Measurements from ENCODE around the gene ATP7B. TPM values are rescaled to one million over a fixed set of nuclear protein-coding genes. Genes with fewer than 3 reads are reported as not detected.

Gene ATP7B
- total and polyA plus RNA-seq, 2 experiments from 2014 or later = 2.2 to 12.8 TPM

- Histone ChIP-seq H3K79me2 (replicated peaks; ENCODE audit: insufficient read depth) (peaks cover 15% of the 10 kb centered on the region), H2AFZ (no peak overlapping the region), H3F3A (replicated peaks; ENCODE audit: low read depth) (no peaks in the 10 kb centered on the region), H3K36me3 (ENCODE audit: insufficient read depth) (no peaks in the 10 kb centered on the region), H3K27ac (ENCODE audit: low read depth) (no peak overlapping the region), H3K9me2 (ENCODE audit: insufficient read depth) (no peaks in the 10 kb centered on the region), H4K20me1 (replicated peaks; ENCODE audit: insufficient read depth) (peaks cover 3% of the 10 kb centered on the region; the same call in 1 of the 2 replicates), H3K27me3 (ENCODE audit: insufficient read depth) (peaks cover 25% of the 10 kb centered on the region), H3K4me1 (ENCODE audit: insufficient read depth) (peaks cover 11% of the 10 kb centered on the region), H3K4me3 (no peak overlapping the region), H3K4me2 (no peak overlapping the region)
- Mint-ChIP-seq H3K4me3 (no peak overlapping the region), H3K9me3 (peaks cover 4% of the 10 kb centered on the region; the same call in 2 of the 3 replicates), H3K36me3 (ENCODE audit: low read depth) (peaks cover 8% of the 10 kb centered on the region), H3K27me3 (ENCODE audit: insufficient read depth, low read depth, poor library complexity) (peaks cover 21% of the 10 kb centered on the region), H3K4me1 (peaks cover 19% of the 10 kb centered on the region), H3K27ac (no peak overlapping the region)
- no peak for TF ChIP-seq JUNB (IDR thresholded peaks at IDR 0.05; ENCODE audit: unreplicated experiment)
- no peak for TF ChIP-seq ZNF462 (CRISPR knock-in tag; IDR thresholded peaks at IDR 0.05)
- TF ChIP-seq ZNF331 (CRISPR knock-in tag; IDR thresholded peaks at IDR 0.05; ENCODE audit: low read depth) = no peak
- no peak for TF ChIP-seq POLR2AphosphoS5 (IDR thresholded peaks at IDR 0.05; ENCODE audit: low read depth)
- TF ChIP-seq CREB1 (CRISPR knock-in tag; IDR thresholded peaks at IDR 0.05; ENCODE audit: low read depth) = no peak
- no peak for TF ChIP-seq NANOG (IDR thresholded peaks at IDR 0.05; ENCODE audit: borderline replicate concordance)
- no peak for TF ChIP-seq EZH2 (IDR thresholded peaks at IDR 0.05; ENCODE audit: low read depth, unreplicated experiment)
- TF ChIP-seq ZNF114 (CRISPR knock-in tag; IDR thresholded peaks at IDR 0.05) = no peak
- TF ChIP-seq EZH2phosphoT487 (IDR thresholded peaks at IDR 0.05; ENCODE audit: unreplicated experiment) = no peak
- no peak for TF ChIP-seq ETS1 (IDR thresholded peaks at IDR 0.05)
- no peak for TF ChIP-seq CTCF (conservative IDR thresholded peaks at IDR 0.05; ENCODE audit: low read depth in 2 of 2)
- TF ChIP-seq STAT1 (IDR thresholded peaks at IDR 0.05; ENCODE audit: unreplicated experiment) = no peak
- TF ChIP-seq REST (IDR thresholded peaks at IDR 0.05; ENCODE audit: unreplicated experiment) = no peak
- ATAC-seq (no peak), DNase-seq (ENCODE audit: low spot score) (no peak)
Observed at GRCh38 chr13:52005841-52006522, 5.3 kb downstream of the ATP7B start.
